ENCODE data around the gene TP53TG5.

The TP53TG5 gene

GRCh38 chr20:45370571-45371160, 7.5 kb downstream of the TP53TG5 start:
- no peak overlapping the region for H3K27ac Mint-ChIP-seq (ENCODE audit: low read depth)

GRCh38 chr20:45368221-45368980, 9.7 kb downstream of the TP53TG5 start:
- H3K4me1 Mint-ChIP-seq = peaks cover 68% of the 10 kb centered on the region

More at GRCh38 chr20:45370571-45371160, 7.5 kb downstream of the TP53TG5 start:
- Mint-ChIP-seq H3K36me3 (ENCODE audit: insufficient read depth) (peaks cover 28% of the 10 kb centered on the region), H3K27me3 (no peaks in the 10 kb centered on the region), H3K4me1 (peaks cover 64% of the 10 kb centered on the region), H3K4me3 (no peak overlapping the region), H3K9me3 (no peaks in the 10 kb centered on the region)
- ATAC-seq (replicated peaks; ENCODE audit: extremely low read depth, poor library complexity, severe bottlenecking) (no peak), DNase-seq (ENCODE audit: low spot score in 2 of 2) (no peak)

GRCh38 chr20:45367126-45367525, 11.0 kb downstream of the TP53TG5 start:
- ATAC-seq (replicated peaks; ENCODE audit: extremely low read depth, poor library complexity, severe bottlenecking) (no peak), DNase-seq (ENCODE audit: low spot score in 2 of 2) (no peak)
- H3K36me3 Mint-ChIP-seq (ENCODE audit: insufficient read depth) = peaks cover 37% of the 10 kb centered on the region
- H3K4me1 Mint-ChIP-seq = peaks cover 64% of the 10 kb centered on the region
- H3K27me3 Mint-ChIP-seq = no peaks in the 10 kb centered on the region
- H3K9me3 Mint-ChIP-seq = no peaks in the 10 kb centered on the region
- peak overlapping the region; percentile 67 for H3K27ac Mint-ChIP-seq (ENCODE audit: low read depth)
- H3K4me3 Mint-ChIP-seq = no peak overlapping the region

More at GRCh38 chr20:45368221-45368980, 9.7 kb downstream of the TP53TG5 start:
- Mint-ChIP-seq H3K4me3 (peak overlapping the region; percentile 58), H3K36me3 (ENCODE audit: insufficient read depth) (peaks cover 31% of the 10 kb centered on the region), H3K27ac (ENCODE audit: low read depth) (peak overlapping the region; percentile 67), H3K9me3 (no peaks in the 10 kb centered on the region), H3K27me3 (no peaks in the 10 kb centered on the region)
- DNase-seq (ENCODE audit: low spot score in 2 of 2) (no peak), ATAC-seq (replicated peaks; ENCODE audit: extremely low read depth, poor library complexity, severe bottlenecking) (peak; percentile 70)

GRCh38 chr20:45366631-45367030, 11.5 kb downstream of the TP53TG5 start:
- Mint-ChIP-seq H3K27ac (ENCODE audit: low read depth) (no peak overlapping the region), H3K4me3 (no peak overlapping the region), H3K4me1 (peaks cover 62% of the 10 kb centered on the region), H3K36me3 (ENCODE audit: insufficient read depth) (peaks cover 37% of the 10 kb centered on the region), H3K27me3 (no peaks in the 10 kb centered on the region), H3K9me3 (no peaks in the 10 kb centered on the region)
- DNase-seq (ENCODE audit: low spot score in 2 of 2) (no peak), ATAC-seq (replicated peaks; ENCODE audit: extremely low read depth, poor library complexity, severe bottlenecking) (no peak)

GRCh38 chr20:45366192-45366591, 11.9 kb downstream of the TP53TG5 start:
- H3K27ac Mint-ChIP-seq (ENCODE audit: low read depth) = no peak overlapping the region
- H3K4me3 Mint-ChIP-seq = no peak overlapping the region
- peaks cover 37% of the 10 kb centered on the region for H3K36me3 Mint-ChIP-seq (ENCODE audit: insufficient read depth)
- ATAC-seq (replicated peaks; ENCODE audit: extremely low read depth, poor library complexity, severe bottlenecking) (no peak), DNase-seq (ENCODE audit: low spot score in 2 of 2) (no peak)
- H3K27me3 Mint-ChIP-seq = no peaks in the 10 kb centered on the region
- H3K4me1 Mint-ChIP-seq = peaks cover 58% of the 10 kb centered on the region
- no peaks in the 10 kb centered on the region for H3K9me3 Mint-ChIP-seq

- Mint-ChIP-seq H3K36me3 (ENCODE audit: insufficient read depth) (peaks cover 37% of the 10 kb centered on the region), H3K4me3 (no peak overlapping the region), H3K9me3 (no peaks in the 10 kb centered on the region), H3K4me1 (peaks cover 52% of the 10 kb centered on the region), H3K27me3 (no peaks in the 10 kb centered on the region), H3K27ac (ENCODE audit: low read depth) (no peak overlapping the region)
- ATAC-seq (replicated peaks; ENCODE audit: extremely low read depth, poor library complexity, severe bottlenecking) = no peak
- DNase-seq (ENCODE audit: low spot score in 2 of 2) = no peak
Measured at GRCh38 chr20:45365444-45365970, 12.6 kb downstream of the TP53TG5 start.

GRCh38 chr20:45363611-45364492, 14.3 kb downstream of the TP53TG5 start:
- peak overlapping the region; percentile 92 for H3K4me3 Mint-ChIP-seq
- no peak for DNase-seq (ENCODE audit: low spot score in 2 of 2)
- H3K9me3 Mint-ChIP-seq = no peaks in the 10 kb centered on the region
- H3K27ac Mint-ChIP-seq (ENCODE audit: low read depth) = peak overlapping the region; percentile 96
- peaks cover 50% of the 10 kb centered on the region for H3K4me1 Mint-ChIP-seq
- no peaks in the 10 kb centered on the region for H3K27me3 Mint-ChIP-seq
- H3K36me3 Mint-ChIP-seq (ENCODE audit: insufficient read depth) = peaks cover 35% of the 10 kb centered on the region
- no peak for ATAC-seq (replicated peaks; ENCODE audit: extremely low read depth, poor library complexity, severe bottlenecking)

- no peaks in the 10 kb centered on the region for H3K9me3 Mint-ChIP-seq
- DNase-seq (ENCODE audit: low spot score in 2 of 2) (peak; percentile 98), ATAC-seq (replicated peaks; ENCODE audit: extremely low read depth, poor library complexity, severe bottlenecking) (peak; percentile 86)
- H3K36me3 Mint-ChIP-seq (ENCODE audit: insufficient read depth) = peaks cover 29% of the 10 kb centered on the region
- H3K27me3 Mint-ChIP-seq = no peaks in the 10 kb centered on the region
- H3K4me3 Mint-ChIP-seq = peak within 1 kb of the TSS; percentile 92
- H3K27ac Mint-ChIP-seq (ENCODE audit: low read depth) = peak within 1 kb of the TSS; percentile 96
- H3K4me1 Mint-ChIP-seq = peaks cover 41% of the 10 kb centered on the region
Measured at GRCh38 chr20:45362804-45363610, 15.1 kb downstream of the TP53TG5 start, which contains the start of gene SYS1. Gene SYS1 (plus strand): TSS chr20:45363156. CDS start chr20:45363532, 376 bp downstream.

GRCh38 chr20:45361793-45362192, 16.3 kb downstream of the TP53TG5 start:
- ATAC-seq (replicated peaks; ENCODE audit: extremely low read depth, poor library complexity, severe bottlenecking) = no peak
- Mint-ChIP-seq H3K27ac (ENCODE audit: low read depth) (no peak overlapping the region), H3K4me1 (peaks cover 29% of the 10 kb centered on the region), H3K36me3 (ENCODE audit: insufficient read depth) (peaks cover 21% of the 10 kb centered on the region), H3K27me3 (no peaks in the 10 kb centered on the region), H3K9me3 (no peaks in the 10 kb centered on the region), H3K4me3 (no peak overlapping the region)
- no peak for DNase-seq (ENCODE audit: low spot score in 2 of 2)

GRCh38 chr20:45359406-45360148, 18.5 kb downstream of the TP53TG5 start:
- no peaks in the 10 kb centered on the region for H3K27me3 Mint-ChIP-seq
- peaks cover 19% of the 10 kb centered on the region for H3K4me1 Mint-ChIP-seq
- no peak overlapping the region for H3K27ac Mint-ChIP-seq (ENCODE audit: low read depth)
- peaks cover 12% of the 10 kb centered on the region for H3K36me3 Mint-ChIP-seq (ENCODE audit: insufficient read depth)
- no peaks in the 10 kb centered on the region for H3K9me3 Mint-ChIP-seq
- no peak for DNase-seq (ENCODE audit: low spot score in 2 of 2)
- no peak for ATAC-seq (replicated peaks; ENCODE audit: extremely low read depth, poor library complexity, severe bottlenecking)
- no peak overlapping the region for H3K4me3 Mint-ChIP-seq

GRCh38 chr20:45359069-45359405, 19.1 kb downstream of the TP53TG5 start:
- DNase-seq (ENCODE audit: low spot score in 2 of 2) (no peak), ATAC-seq (replicated peaks; ENCODE audit: extremely low read depth, poor library complexity, severe bottlenecking) (no peak)
- Mint-ChIP-seq H3K36me3 (ENCODE audit: insufficient read depth) (peaks cover 12% of the 10 kb centered on the region), H3K9me3 (no peaks in the 10 kb centered on the region), H3K27me3 (no peaks in the 10 kb centered on the region), H3K4me1 (peaks cover 16% of the 10 kb centered on the region), H3K27ac (ENCODE audit: low read depth) (no peak overlapping the region), H3K4me3 (no peak overlapping the region)

Measured in central memory CD8-positive, alpha-beta T cell (primary cell).